Myocyte (in vitro differentiated cells): Measurements from ENCODE around the gene KLF9. TPM values are rescaled to one million over a fixed set of nuclear protein-coding genes. Genes with fewer than 3 reads are reported as not detected.

Experiments used
- DNase-seq: peaks from one replicate; pipeline ENCODE4 v3.0.0-alpha.2; 2012; ENCODE audit warnings: low read depth
- polyA plus RNA-seq: library from polyadenylated mRNA; unstranded; fragments of >200 nt; gene quantifications from one replicate; pipeline ENCODE4 v1.2.1, GENCODE V29; 2012; ENCODE audit warnings: missing spikeins
- total RNA-seq: library from RNA; depleted of rRNA; stranded (reverse); fragments of >200 nt; gene quantifications from 2 replicates; pipeline ENCODE4 v1.2.3, GENCODE V29; 2014

Gene KLF9
- 29.8 and 30.6 TPM in 2 replicates for total RNA-seq
- polyA plus RNA-seq: 5.1 TPM

DNA sequence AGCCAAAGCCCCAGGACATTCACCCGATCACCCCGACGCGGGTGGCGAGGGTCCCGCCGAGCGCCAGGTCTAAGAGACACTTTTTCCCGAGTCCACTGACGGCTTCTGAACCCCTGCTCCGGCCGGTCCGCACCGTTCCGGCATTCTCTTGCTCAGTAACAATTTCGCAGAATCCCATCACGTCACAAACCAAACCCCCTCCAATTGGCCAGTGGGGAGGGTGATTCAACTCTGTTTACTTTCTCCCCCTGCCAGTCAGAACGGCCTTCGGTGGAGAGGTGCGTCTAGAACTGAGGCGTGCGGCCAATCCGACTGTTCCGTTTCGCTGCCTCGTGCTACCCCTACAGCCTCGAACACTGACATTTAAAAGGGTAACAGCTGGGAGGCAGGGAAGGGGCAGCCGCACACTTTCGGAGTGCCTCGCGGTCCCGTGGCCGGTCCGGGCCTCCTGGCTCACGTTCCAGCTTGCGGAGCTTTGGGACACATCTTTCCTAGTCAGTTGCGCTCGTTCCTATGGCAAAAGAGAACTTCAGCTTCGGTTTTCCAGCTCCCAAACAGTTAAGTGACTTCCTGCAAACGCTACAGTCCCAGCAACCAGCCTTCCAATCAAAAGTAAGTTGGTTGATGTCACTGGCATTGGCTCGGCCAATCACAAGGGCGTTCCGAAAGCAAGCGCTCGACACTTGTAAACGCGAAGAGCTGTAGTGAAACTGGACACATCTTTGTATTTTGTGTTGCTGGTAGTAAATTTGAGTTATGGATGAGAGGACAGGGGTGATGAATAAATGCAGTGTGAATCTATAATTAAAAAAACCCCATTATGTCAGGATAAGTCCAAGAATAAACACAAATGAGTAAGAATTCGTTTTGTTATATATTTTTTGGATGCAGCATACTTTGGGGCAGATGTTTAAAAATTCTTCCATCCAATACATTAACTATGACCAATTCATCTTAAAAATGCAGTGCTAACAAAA is at the start of gene KLF9:
Gene KLF9, minus strand, starts transcription at position 859 of the 977 bp plus-strand sequence. CDS start 1,294 bp downstream, outside the sequence.
- peak; percentile 98 for DNase-seq

- no peak for DNase-seq
These were observed 49.4 kb upstream of the KLF9 start for GRCh38 chr9:70463877-70464276.

DNA sequence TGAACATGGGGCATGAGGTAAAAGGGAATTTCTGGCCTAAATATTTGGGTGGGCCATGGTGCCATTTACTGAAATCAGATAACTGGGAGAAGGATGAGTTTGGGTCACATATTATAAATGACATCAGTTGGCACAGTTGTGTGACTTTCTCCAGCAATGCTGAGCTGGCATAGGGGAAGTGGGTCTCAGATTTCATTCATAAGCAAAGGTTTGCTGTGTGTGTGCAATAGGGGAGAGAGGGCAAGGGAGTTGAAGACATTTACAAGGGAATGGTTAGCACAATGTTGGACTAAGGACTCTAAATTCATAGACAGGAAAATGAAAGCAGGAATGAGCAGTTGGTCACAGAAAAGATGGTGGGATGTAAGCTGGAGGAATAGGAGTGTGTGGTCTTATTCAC is 47.8 kb upstream of the KLF9 start:
- no peak for DNase-seq

GRCh38 chr9:70457235-70457634 is 42.8 kb upstream of the KLF9 start:
- no peak for DNase-seq

GRCh38 chr9:70455993-70456704 is 41.7 kb upstream of the KLF9 start:
- DNase-seq: no peak

DNA sequence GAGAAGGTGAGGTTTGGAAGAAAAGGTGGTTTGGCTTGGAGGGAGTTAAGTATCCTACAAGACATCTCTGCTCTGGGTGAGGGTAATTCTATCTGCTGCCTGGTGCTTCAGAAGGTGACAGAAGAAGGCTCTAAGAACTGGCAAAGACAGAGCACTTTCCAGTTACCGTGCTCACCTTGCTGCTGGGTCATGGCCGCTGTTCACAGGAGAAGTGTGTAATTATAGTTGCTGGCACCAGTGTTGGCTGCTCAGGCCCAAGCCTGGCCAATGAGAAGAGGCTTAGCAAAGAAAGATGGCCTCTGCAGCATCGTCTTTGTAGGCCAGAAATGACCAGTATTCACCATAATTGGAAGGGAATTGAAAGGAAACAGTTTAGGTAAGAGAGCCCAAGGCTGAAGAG is 37.9 kb upstream of the KLF9 start:
- no peak for DNase-seq

- DNase-seq: no peak
These were observed 37.3 kb upstream of the KLF9 start for GRCh38 chr9:70451765-70452164.

DNA sequence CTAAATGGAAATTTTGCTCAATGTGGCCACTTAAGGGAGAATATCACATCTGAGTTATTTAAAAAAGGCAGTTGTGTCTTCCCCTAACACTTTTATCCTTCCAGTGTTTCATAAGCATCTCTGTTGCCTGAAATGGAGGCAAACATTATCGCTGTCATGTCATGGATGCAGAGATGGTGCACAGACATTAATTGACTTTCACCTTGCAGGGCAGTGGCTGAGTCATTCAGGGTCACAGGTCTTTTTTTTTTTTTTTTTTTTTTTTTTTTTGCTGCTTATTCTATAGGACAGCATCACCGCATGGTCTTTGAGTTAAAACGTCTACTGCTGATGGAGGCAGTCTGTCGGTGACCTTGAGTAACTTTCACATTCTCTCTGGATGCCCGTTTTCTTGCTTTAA is 36.3 kb upstream of the KLF9 start:
- no peak for DNase-seq

DNA sequence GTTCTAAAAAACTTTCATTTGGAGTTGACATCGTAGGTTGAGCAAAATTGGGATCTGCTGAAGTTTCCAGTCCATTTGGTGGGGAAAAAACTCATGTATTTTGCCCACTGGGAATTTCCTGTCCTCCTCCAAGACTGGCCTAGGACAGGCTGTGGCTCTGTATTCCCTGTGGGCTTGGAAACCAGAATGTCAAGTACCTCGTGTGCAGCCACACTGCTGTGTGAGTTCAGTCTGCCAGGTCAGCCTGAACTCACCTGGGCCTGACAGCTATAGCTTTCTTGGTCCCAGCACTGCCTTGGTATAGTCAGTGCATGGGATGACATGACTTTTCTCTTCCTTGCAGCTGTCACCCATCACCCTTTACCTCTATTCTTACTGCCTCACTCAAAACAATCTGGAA is 35.0 kb upstream of the KLF9 start:
- no peak for DNase-seq

- no peak for DNase-seq
These were observed 34.5 kb upstream of the KLF9 start for GRCh38 chr9:70448919-70449318.

GRCh38 chr9:70444904-70445303 is 30.4 kb upstream of the KLF9 start:
- no peak for DNase-seq

GRCh38 chr9:70442328-70442848 is 27.9 kb upstream of the KLF9 start:
- no peak for DNase-seq

- no peak for DNase-seq
These were observed 27.2 kb upstream of the KLF9 start for GRCh38 chr9:70441622-70442021.

DNA sequence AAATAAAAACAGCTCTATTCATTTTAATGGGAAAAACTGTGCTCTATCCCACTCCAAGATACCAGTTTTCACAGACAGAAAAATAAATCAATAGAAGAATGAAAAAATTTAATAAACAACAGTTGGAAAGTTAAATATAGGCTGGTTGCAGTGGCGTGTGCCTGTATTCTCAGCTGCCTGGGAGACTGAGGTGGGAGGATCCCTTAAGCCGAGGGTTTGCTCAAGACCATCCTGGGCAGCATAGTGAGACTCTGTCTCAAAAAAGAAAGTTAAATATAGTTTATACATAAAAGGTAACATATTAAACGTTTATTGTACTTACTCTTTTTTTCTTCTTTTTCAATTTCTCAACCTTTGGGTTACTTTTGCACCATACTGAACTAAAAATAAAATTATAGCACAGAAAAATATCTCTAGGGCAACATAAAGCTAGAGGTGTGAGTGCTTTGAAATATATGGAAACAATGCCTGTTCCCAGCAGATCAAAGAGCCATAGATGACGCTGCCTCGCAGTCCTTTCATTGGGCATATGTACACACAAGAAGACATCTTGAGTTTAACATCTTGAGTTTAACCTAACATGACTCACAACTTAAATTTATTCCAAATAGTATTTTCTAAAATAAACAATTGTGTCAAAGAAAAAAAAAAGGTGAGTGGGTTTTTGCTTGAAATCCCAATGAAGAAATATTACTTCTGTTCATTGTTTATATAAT is 25.7 kb upstream of the KLF9 start:
- DNase-seq: no peak

DNA sequence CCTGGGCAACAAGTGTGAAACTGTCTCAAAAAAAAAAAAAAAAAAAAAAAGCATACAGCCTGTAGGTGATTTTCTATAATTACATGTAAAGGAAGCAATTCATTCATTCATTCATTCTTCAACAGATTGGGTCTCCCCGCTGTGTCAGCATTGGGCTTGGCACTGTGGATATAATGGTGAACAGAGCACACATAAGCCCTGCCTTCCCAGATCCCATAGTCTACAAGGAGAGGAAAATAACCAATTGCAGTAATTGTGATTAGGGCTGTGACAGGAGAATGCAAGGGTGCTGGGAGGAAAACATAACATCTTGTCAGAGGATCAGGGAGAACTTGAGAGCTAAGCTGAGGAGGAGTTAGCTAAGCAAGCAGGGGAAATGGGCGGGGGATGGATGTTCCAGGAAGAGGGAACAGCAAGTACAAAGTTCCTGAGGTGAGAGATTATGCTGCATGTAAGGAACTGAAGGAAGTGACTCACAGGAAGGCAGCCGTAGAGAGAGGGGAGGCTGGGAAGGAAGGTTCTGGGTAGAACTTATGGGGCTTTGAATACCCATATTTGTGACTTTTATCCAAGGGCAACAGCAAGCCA is 24.0 kb upstream of the KLF9 start:
- DNase-seq: no peak

DNA sequence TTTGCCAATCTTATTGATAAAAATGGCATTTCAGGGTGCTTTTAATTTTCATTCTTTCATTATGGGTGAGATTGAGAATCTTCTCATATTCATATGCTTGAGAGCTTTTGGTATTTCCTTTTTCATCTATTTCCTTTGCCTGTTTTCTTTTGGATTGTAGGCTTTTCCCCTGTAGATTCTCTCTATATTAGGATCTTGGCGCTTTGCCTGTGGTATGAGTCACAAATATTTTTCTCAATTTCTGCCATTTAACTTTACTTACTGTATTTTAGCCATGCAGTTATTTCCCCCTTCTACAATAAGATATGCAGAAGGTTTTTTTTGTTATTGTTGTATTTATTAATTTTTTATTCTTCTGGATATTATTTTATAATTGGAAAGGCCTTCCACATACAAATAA is 21.5 kb upstream of the KLF9 start:
- DNase-seq: peak; percentile 75

GRCh38 chr9:70429899-70430298 is 15.4 kb upstream of the KLF9 start:
- DNase-seq: no peak

DNA sequence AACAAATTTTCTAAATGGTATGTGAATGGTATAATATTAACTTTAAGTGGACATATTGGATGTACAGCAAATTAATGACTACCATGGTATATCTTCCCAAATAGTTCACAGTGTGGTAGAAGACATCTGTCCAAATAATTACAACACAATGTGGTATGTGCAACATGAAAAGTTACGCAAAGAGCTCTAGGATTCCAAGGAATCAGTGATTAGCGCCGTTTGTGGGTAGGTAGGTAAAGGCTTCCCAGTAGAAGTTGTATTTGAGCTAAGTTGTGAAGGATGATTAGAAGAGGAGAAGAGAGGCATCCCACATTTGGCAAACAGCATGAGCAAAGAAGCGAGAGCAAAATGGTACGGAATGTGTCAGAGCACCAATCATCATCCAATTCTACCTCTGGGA is 14.3 kb upstream of the KLF9 start:
- DNase-seq: no peak

DNA sequence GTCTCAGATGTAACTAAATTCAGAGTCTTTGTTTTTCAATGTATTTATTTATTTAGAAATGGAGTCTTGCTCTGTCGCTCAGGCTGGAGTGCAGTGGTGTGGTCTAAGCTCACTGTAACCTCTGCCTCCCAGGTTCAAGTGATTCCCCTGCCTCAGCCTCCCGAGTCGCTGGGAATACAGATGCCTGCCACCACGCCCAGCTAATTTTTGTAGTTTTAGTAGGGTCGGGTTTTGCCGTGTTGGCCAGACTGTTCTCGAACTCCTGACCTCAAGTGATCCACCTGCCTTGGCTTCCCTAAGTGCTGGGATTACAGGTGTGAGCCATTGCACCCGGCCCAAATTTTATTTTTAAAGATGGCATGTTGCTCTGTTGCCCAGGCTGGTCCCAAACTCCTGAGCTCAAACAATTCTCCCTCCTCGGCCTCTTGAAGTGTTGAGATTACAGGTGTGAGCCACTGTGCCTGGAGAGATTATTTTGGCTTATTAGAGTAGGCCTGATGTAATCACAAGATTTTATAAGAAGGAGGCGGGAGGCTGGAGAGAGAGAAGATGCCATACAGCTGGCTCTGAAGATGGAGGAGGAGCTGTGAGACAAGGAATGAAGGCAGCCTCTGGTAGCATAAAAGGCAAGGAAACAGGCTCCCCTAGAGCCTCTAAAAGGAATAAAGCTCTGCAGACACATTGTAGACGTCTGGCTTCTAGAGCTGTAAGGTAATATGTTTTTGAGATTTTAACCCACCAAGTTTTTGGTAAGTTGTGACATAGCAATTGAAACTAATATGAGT is 12.9 kb upstream of the KLF9 start:
- no peak for DNase-seq

DNA sequence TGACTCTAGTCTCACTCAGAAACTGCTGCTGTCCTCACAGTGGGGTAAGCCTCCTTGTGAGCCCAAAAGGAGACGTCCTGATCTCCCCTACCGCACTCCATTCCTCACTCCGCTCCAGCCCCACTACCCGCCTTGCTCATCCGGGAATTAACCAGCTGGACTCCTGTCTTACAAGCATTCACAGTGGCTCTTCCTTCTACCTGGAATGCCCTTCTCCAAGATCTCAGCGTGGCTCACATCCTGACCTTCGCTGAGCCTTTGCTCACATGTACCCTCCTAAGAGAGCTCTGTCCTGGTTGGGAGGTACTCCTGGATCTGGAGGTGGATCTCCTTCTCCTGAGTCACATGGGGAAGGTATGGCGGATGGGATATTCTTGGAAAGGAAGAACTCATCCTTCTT is 10.7 kb upstream of the KLF9 start:
- no peak for DNase-seq
